ENCODE data around the gene ATG7.

The ATG7 gene

GRCh38 chr3:11543141-11543947, 271.1 kb downstream of the ATG7 start:
- peak; percentile 18 for DNase-seq

- no peak for DNase-seq
Observed at GRCh38 chr3:11543948-11544387, 271.8 kb downstream of the ATG7 start.

- DNase-seq = peak; percentile 73
Observed at GRCh38 chr3:11544412-11545181, 272.4 kb downstream of the ATG7 start.

GRCh38 chr3:11545186-11545851, 273.1 kb downstream of the ATG7 start:
- no peak for DNase-seq

- no peak for DNase-seq
Observed at GRCh38 chr3:11546657-11547302, 274.6 kb downstream of the ATG7 start.

GRCh38 chr3:11547498-11547897, 275.3 kb downstream of the ATG7 start:
- no peak for DNase-seq

- DNase-seq = peak; percentile 67
Observed at GRCh38 chr3:11548721-11549131, 276.5 kb downstream of the ATG7 start.

- no peak for DNase-seq
Observed at GRCh38 chr3:11549580-11550140, 277.5 kb downstream of the ATG7 start.

GRCh38 chr3:11551036-11551435, 278.8 kb downstream of the ATG7 start:
- DNase-seq = no peak

GRCh38 chr3:11552289-11553264, 280.4 kb downstream of the ATG7 start:
- no peak for DNase-seq

GRCh38 chr3:11553436-11554235, 281.4 kb downstream of the ATG7 start:
- DNase-seq = no peak

- DNase-seq = no peak
Observed at GRCh38 chr3:11554236-11554610, 282.0 kb downstream of the ATG7 start.

GRCh38 chr3:11554666-11555065, 282.5 kb downstream of the ATG7 start:
- no peak for DNase-seq

GRCh38 chr3:11555211-11555782, 283.1 kb downstream of the ATG7 start:
- no peak for DNase-seq

- no peak for DNase-seq
Observed at GRCh38 chr3:11555881-11556633, 283.9 kb downstream of the ATG7 start.

GRCh38 chr3:11556851-11557644, 284.9 kb downstream of the ATG7 start:
- DNase-seq = peak; percentile 86

- DNase-seq = peak; percentile 28
Observed at GRCh38 chr3:11558002-11558401, 285.8 kb downstream of the ATG7 start.

GRCh38 chr3:11558411-11558903, 286.3 kb downstream of the ATG7 start:
- no peak for DNase-seq
